Upper lobe of left lung (tissue), 4 donors: Measurements from ENCODE around the gene ZNF280B.

Source experiments
- POLR2AphosphoS5 ChIP-seq, 2 donors: sonication (generic); formaldehyde crosslinking; IDR thresholded peaks; one replicate each; pipeline ENCODE4 v1.5.1; 2017; ENCODE audit warnings: antibody characterized with exemption in 2 of 2
- TF ChIP-seq, protein P1 (sequence below), 6 experiments: fragments of 450-650 bp in 4 of 6; fragments of 200-600 bp in 2 of 6; sonication (generic) in 2 of 6; IDR thresholded peaks; one replicate each; pipeline ENCODE4 v1.5.1; 2016 to 2019; ENCODE audit warnings: antibody characterized with exemption in 6 of 6

DNA sequence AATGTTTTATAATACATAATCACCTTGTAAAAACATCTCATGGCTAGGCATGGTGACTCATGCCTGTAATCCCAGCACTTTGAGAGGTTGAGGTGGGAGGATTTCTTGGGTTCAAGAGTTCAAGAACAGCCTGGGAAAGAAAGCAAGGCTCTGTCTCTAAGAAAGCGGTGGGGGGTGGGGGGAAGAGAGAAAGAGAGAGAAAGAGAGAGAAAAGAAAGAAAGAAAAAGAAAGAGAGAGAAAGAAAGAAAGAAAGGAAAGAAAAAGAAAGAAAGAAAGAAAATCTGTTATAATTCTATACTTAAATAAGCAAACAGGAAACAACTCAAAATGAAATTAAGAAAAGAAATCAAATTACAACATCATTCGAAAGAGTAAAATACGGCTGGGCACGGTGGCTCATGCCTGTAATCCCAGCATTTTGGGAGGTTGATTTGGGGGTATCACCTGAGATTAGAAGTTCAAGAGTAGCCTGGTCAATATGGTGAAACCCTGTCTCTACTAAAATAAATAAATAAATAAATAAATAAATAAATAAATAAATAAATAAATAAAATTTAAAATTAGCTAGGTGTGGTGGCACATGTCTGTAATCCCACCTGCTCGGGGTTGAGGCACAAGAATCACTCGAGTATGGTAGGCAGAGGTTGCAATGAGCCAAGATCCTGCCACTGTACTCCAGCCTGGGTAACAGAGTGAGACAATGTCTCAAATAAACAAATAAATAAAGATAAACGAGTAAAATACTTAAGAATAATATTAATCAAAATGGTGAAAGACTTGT lies 65.4 kb downstream of the ZNF280B start:
- TF ChIP-seq, protein P1, sequence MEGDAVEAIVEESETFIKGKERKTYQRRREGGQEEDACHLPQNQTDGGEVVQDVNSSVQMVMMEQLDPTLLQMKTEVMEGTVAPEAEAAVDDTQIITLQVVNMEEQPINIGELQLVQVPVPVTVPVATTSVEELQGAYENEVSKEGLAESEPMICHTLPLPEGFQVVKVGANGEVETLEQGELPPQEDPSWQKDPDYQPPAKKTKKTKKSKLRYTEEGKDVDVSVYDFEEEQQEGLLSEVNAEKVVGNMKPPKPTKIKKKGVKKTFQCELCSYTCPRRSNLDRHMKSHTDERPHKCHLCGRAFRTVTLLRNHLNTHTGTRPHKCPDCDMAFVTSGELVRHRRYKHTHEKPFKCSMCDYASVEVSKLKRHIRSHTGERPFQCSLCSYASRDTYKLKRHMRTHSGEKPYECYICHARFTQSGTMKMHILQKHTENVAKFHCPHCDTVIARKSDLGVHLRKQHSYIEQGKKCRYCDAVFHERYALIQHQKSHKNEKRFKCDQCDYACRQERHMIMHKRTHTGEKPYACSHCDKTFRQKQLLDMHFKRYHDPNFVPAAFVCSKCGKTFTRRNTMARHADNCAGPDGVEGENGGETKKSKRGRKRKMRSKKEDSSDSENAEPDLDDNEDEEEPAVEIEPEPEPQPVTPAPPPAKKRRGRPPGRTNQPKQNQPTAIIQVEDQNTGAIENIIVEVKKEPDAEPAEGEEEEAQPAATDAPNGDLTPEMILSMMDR (IDR thresholded peaks at IDR 0.05) = no peak
- TF ChIP-seq POLR2AphosphoS5 (IDR thresholded peaks at IDR 0.05) = no peak
